GM12864 (cell line): ENCODE results near the gene GPR39.

ENCODE experiments used
- DNase-seq: peaks from one replicate; pipeline ENCODE4 v3.0.0-alpha.2; 2011; ENCODE audit warnings: low read depth
- H3K4me3 ChIP-seq: 2 replicates; pipeline ENCODE4 v1.5.1; 2011; ENCODE audit warnings: mild to moderate bottlenecking, low read depth, low read length, control low read depth
- CTCF ChIP-seq: IDR thresholded peaks from 2 replicates; pipeline ENCODE4 v1.5.1; 2011; ENCODE audit warnings: low read depth, mild to moderate bottlenecking, moderate library complexity, low read length, control low read depth, inconsistent platforms; ENCODE audit errors: missing control alignments

The GPR39 gene

GRCh38 chr2:132496555-132496954, 80.0 kb downstream of the GPR39 start:
- no peak for DNase-seq
- TF ChIP-seq CTCF: no peak
- no peak overlapping the region for H3K4me3 ChIP-seq

GRCh38 chr2:132497591-132497990, 81.0 kb downstream of the GPR39 start:
- no peak for TF ChIP-seq CTCF
- no peak overlapping the region for H3K4me3 ChIP-seq
- no peak for DNase-seq

DNA sequence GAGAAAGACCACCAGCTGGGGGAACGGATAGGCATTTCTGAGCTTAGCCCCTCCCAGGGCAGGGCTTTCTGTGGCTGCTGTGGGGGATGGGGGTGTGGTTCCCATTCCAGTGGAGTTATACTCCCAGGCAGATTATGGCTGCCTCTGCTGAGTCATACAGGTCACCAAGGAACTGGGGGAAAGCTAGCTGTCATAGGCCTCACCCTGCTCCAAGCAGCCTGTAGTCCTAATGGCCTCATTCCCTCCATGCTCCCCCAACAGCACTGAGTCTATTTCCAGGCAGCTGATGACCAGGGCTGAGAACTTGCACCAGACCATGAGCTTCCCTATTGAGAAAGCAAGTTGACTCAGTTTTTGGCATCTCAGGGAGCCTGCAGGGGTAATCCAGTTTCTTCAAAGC, 87.1 kb downstream of the GPR39 start:
- no peak for DNase-seq
- no peak for TF ChIP-seq CTCF
- H3K4me3 ChIP-seq: no peak overlapping the region

- no peak for TF ChIP-seq CTCF
- no peak overlapping the region for H3K4me3 ChIP-seq
- no peak for DNase-seq
Observed at GRCh38 chr2:132515010-132515409, 98.4 kb downstream of the GPR39 start.

DNA sequence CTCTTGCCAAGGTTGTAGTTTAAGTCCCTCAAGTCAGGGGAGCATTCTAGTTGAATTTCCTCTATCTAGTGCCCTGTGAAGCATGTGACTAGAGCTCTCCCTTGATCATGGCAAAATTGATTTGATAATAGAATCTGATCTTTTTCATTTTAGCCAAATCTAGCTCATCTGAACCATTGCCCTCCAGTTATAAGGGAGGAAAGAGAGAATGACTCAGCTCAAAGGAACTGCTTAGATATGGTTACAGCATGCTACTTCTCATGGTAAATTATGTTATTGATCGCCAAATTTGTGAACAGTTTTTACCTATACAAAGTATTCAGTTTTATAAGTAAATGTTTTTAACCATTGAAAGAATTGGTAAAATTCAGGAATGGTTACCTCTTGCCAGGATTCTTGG, 100.8 kb downstream of the GPR39 start:
- no peak for TF ChIP-seq CTCF
- no peak for DNase-seq
- no peak overlapping the region for H3K4me3 ChIP-seq

DNA sequence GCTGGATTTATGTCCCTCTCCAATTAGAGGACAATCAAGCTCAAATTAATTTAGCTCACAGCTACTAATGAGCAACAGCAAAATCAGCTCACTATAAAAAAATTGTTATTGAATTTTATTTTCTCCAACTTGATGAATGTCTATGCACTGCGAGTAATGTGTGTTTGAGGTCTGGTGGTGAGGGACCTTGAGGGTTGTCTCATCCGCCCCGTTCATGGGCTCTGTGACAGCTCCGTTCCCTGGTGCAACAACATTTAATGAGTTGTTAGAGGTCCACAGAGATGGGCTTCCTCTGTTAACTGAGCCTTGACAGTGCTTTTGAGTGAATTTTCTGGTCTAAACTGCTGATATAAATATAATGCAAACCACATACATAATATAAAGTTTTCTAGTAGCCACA, 101.7 kb downstream of the GPR39 start:
- no peak for TF ChIP-seq CTCF
- no peak for DNase-seq
- H3K4me3 ChIP-seq: no peak overlapping the region

DNA sequence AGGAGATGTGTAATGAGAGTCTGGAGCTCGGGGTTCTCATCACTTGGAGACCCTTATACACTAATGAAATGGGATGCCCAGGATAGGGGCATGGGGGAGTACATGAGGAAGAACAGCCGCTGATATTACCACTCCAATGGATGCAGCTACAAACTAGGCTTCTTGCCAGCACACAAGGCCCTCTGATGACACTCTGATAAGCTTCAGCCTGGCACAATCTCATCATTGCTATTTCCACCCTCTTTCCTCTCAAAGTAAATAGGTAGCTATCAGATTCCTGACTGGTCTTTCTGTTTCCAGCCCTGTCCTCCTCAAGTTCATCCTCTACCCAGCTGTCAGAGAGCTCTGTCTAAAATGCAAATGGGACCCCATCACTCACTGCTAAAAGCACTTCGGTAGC, 103.0 kb downstream of the GPR39 start:
- no peak for DNase-seq
- no peak for TF ChIP-seq CTCF
- H3K4me3 ChIP-seq: no peak overlapping the region
